Activated T-helper 1 cell treated with anti-CD3 and anti-CD28 coated beads, Interleukin-2, amount 50 U/mL, for 16 hours (primary cell): ENCODE measurements around the gene PHC2.

Experiments used
- DNase-seq, 2 donors: peaks; one replicate each; pipeline ENCODE4 v3.0.0-alpha.2; 2020; ENCODE audit warnings: low read depth in 1 of 2, low spot score in 1 of 2

PHC2 gene

GRCh38 chr1:33454646-33455282 lies 23.9 kb upstream of the PHC2 start:
- no peak for DNase-seq

GRCh38 chr1:33446590-33446989 lies 15.7 kb upstream of the PHC2 start:
- no peak for DNase-seq

GRCh38 chr1:33445108-33445507 lies 14.2 kb upstream of the PHC2 start:
- DNase-seq = no peak

- DNase-seq = no peak
Measured at GRCh38 chr1:33443705-33444180, 12.8 kb upstream of the PHC2 start.

- no peak for DNase-seq
Measured at GRCh38 chr1:33443080-33443704, 12.3 kb upstream of the PHC2 start.

- DNase-seq = no peak
Measured at GRCh38 chr1:33442141-33442540, 11.2 kb upstream of the PHC2 start.

- DNase-seq = no peak
Measured at GRCh38 chr1:33441088-33441745, 10.3 kb upstream of the PHC2 start.

GRCh38 chr1:33439662-33440061 lies 8.8 kb upstream of the PHC2 start:
- no peak for DNase-seq

GRCh38 chr1:33438364-33439160 lies 7.7 kb upstream of the PHC2 start:
- no peak for DNase-seq

- DNase-seq = no peak
Measured at GRCh38 chr1:33436557-33437285, 5.8 kb upstream of the PHC2 start.

GRCh38 chr1:33435096-33435820 lies 4.4 kb upstream of the PHC2 start:
- DNase-seq = no peak

- no peak for DNase-seq
Measured at GRCh38 chr1:33434363-33434750, 3.5 kb upstream of the PHC2 start.

- no peak for DNase-seq
Measured at GRCh38 chr1:33433509-33434362, 2.8 kb upstream of the PHC2 start.

- peak in 1 of 2 donors; percentile 6 for DNase-seq
Measured at GRCh38 chr1:33429856-33430691, 821 bp downstream of the PHC2 start.

GRCh38 chr1:33429332-33429731 lies 1.6 kb downstream of the PHC2 start:
- no peak for DNase-seq

- no peak for DNase-seq
Measured at GRCh38 chr1:33428661-33429060, 2.2 kb downstream of the PHC2 start.

- no peak for DNase-seq
Measured at GRCh38 chr1:33426916-33427315, 4.0 kb downstream of the PHC2 start.

GRCh38 chr1:33425900-33426299 lies 5.0 kb downstream of the PHC2 start:
- DNase-seq = no peak

- DNase-seq = no peak
Measured at GRCh38 chr1:33424610-33425009, 6.3 kb downstream of the PHC2 start.
